SU-DHL-6 (cell line): ENCODE measurements around the gene CFAP20DC.

Experiments used
- H2AFZ ChIP-seq: fragments of 200-600 bp; sonication (generic); 2 replicates; pipeline ENCODE4 v1.6.1; 2014; ENCODE audit warnings: low read depth, mild to moderate bottlenecking, moderate library complexity, mixed read lengths, antibody characterized with exemption, low read length; ENCODE audit not compliant: severe bottlenecking
- H3F3A ChIP-seq: fragments of 200-600 bp; shearing (Covaris generic); 2 replicates; pipeline ENCODE4 v1.6.0; 2016; ENCODE audit warnings: antibody characterized with exemption, mild to moderate bottlenecking; ENCODE audit not compliant: insufficient read depth
- H3K27ac ChIP-seq: fragments of 200-600 bp; sonication (generic); 2 replicates; pipeline ENCODE4 v1.5.1; 2016; ENCODE audit warnings: low read depth, mild to moderate bottlenecking, low read length, moderate library complexity, mixed read lengths
- H3K27me3 ChIP-seq: fragments of 200-600 bp; sonication (generic), shearing (Covaris generic); 2 replicates; pipeline ENCODE4 v1.6.0; 2014; ENCODE audit warnings: mild to moderate bottlenecking, low read length
- H3K36me3 ChIP-seq: fragments of 200-600 bp; sonication (generic); 2 replicates; pipeline ENCODE4 v1.6.1; 2014; ENCODE audit warnings: mild to moderate bottlenecking, low read length, mixed read lengths
- H3K4me2 ChIP-seq: fragments of 300-600, 200-600 bp; shearing (Covaris generic), sonication (generic); 2 replicates; pipeline ENCODE4 v1.6.0; 2014; ENCODE audit warnings: low read length, low read depth, mild to moderate bottlenecking; ENCODE audit not compliant: poor library complexity, severe bottlenecking
- H3K4me3 ChIP-seq: fragments of 200-600 bp; sonication (generic); 2 replicates; pipeline ENCODE4 v1.5.1; 2014; ENCODE audit warnings: antibody characterized with exemption, low read length, mild to moderate bottlenecking, mixed read lengths; ENCODE audit not compliant: insufficient read depth, poor library complexity, severe bottlenecking
- H3K79me2 ChIP-seq: fragments of 200-600 bp; sonication (generic); 2 replicates; pipeline ENCODE4 v1.6.1; 2014; ENCODE audit warnings: mild to moderate bottlenecking, low read length, moderate library complexity; ENCODE audit not compliant: insufficient read depth
- H3K9ac ChIP-seq: fragments of 200-600 bp; sonication (generic); 2 replicates; pipeline ENCODE4 v1.7.0; 2014; ENCODE audit warnings: mild to moderate bottlenecking, low read length
- H3K9me2 ChIP-seq: fragments of 200-600 bp; sonication (generic); replicated peaks from 2 replicates; pipeline ENCODE4 v1.6.1; 2014; ENCODE audit warnings: low read length; ENCODE audit not compliant: insufficient read depth
- H3K9me3 ChIP-seq: fragments of 200-600 bp; sonication (generic); 2 replicates; pipeline ENCODE4 v1.6.1; 2014; ENCODE audit warnings: low read length, mixed read lengths; ENCODE audit not compliant: insufficient read depth
- H4K20me1 ChIP-seq: fragments of 200-600 bp; sonication (generic); 2 replicates; pipeline ENCODE4 v1.6.1; 2014; ENCODE audit warnings: low read depth, mild to moderate bottlenecking, antibody characterized with exemption, low read length, moderate library complexity, mixed read lengths
- CTCF ChIP-seq: fragments of 200-600 bp; sonication (generic); IDR thresholded peaks from one replicate; pipeline ENCODE4 v1.5.1; 2017; ENCODE audit warnings: antibody characterized with exemption, mild to moderate bottlenecking, low read length, moderate library complexity; ENCODE audit not compliant: insufficient read depth, poor library complexity, severe bottlenecking
- EZH2phosphoT487 ChIP-seq: fragments of 200-600 bp; sonication (generic), shearing (Covaris generic); conservative IDR thresholded peaks from 2 replicates; pipeline ENCODE4 v1.6.1; 2018; ENCODE audit warnings: mild to moderate bottlenecking, antibody characterized with exemption, low read length, moderate library complexity, mixed read lengths

The CFAP20DC gene

GRCh38 chr3:58725326-58725853, 324.4 kb downstream of the CFAP20DC start:
- Histone ChIP-seq H3K4me3 (no peak overlapping the region), H3K27ac (no peak overlapping the region), H3K9me3 (no peaks in the 10 kb centered on the region), H2AFZ (no peak overlapping the region), H3K9ac (no peak overlapping the region), H3F3A (no peaks in the 10 kb centered on the region), H3K27me3 (no peaks in the 10 kb centered on the region), H3K4me2 (no peak overlapping the region), H3K36me3 (no peaks in the 10 kb centered on the region), H4K20me1 (no peaks in the 10 kb centered on the region), H3K9me2 (no peaks in the 10 kb centered on the region), H3K79me2 (no peaks in the 10 kb centered on the region)
- TF ChIP-seq EZH2phosphoT487 = no peak

GRCh38 chr3:58724336-58724735, 325.5 kb downstream of the CFAP20DC start:
- Histone ChIP-seq H3K36me3 (no peaks in the 10 kb centered on the region), H3K9me3 (no peaks in the 10 kb centered on the region), H3F3A (no peaks in the 10 kb centered on the region), H3K4me3 (no peak overlapping the region), H4K20me1 (no peaks in the 10 kb centered on the region), H3K79me2 (no peaks in the 10 kb centered on the region), H3K27ac (no peak overlapping the region), H3K4me2 (no peak overlapping the region), H3K9ac (no peak overlapping the region), H3K9me2 (no peaks in the 10 kb centered on the region), H2AFZ (no peak overlapping the region), H3K27me3 (no peaks in the 10 kb centered on the region)
- TF ChIP-seq EZH2phosphoT487 (no peak), CTCF (no peak)

- Histone ChIP-seq H3K9me2 (no peaks in the 10 kb centered on the region), H3K79me2 (no peaks in the 10 kb centered on the region), H2AFZ (no peak overlapping the region), H3K4me3 (no peak overlapping the region), H3K9ac (no peak overlapping the region), H3K36me3 (no peaks in the 10 kb centered on the region), H3K27me3 (no peaks in the 10 kb centered on the region), H3K4me2 (no peak overlapping the region), H3K27ac (no peak overlapping the region), H3K9me3 (no peaks in the 10 kb centered on the region), H3F3A (no peaks in the 10 kb centered on the region), H4K20me1 (no peaks in the 10 kb centered on the region)
- TF ChIP-seq EZH2phosphoT487 = no peak
- TF ChIP-seq CTCF = no peak
These were observed 326.7 kb downstream of the CFAP20DC start for GRCh38 chr3:58723173-58723572.

GRCh38 chr3:58722561-58722960, 327.3 kb downstream of the CFAP20DC start:
- no peaks in the 10 kb centered on the region for H3F3A ChIP-seq
- H3K9ac ChIP-seq = no peak overlapping the region
- H3K9me3 ChIP-seq = no peaks in the 10 kb centered on the region
- no peak overlapping the region for H3K4me3 ChIP-seq
- H3K27ac ChIP-seq = no peak overlapping the region
- H3K36me3 ChIP-seq = no peaks in the 10 kb centered on the region
- no peak overlapping the region for H2AFZ ChIP-seq
- TF ChIP-seq EZH2phosphoT487 (no peak), CTCF (no peak)
- no peaks in the 10 kb centered on the region for H4K20me1 ChIP-seq
- H3K9me2 ChIP-seq = no peaks in the 10 kb centered on the region
- H3K27me3 ChIP-seq = no peaks in the 10 kb centered on the region
- no peak overlapping the region for H3K4me2 ChIP-seq
- no peaks in the 10 kb centered on the region for H3K79me2 ChIP-seq
